H1 (cell line): ENCODE results near the gene GUCY1A2. TPM values are rescaled to one million over a fixed set of nuclear protein-coding genes. Genes with fewer than 3 reads are reported as not detected.

Experiments
- CTCF ChIA-PET: fragments of 300-600 bp; sonication (Branson Sonifier 250); formaldehyde crosslinking; loops from one replicate; lab custom pipeline; 2021; ENCODE audit not compliant: partially characterized antibody; lab: Charles Lee
- POLR2A ChIA-PET: fragments of 300-600 bp; sonication (Branson Sonifier 250); formaldehyde crosslinking; loops from one replicate; lab custom pipeline; 2021; ENCODE audit warnings: inconsistent platforms; ENCODE audit not compliant: partially characterized antibody; lab: Charles Lee
- DNase-seq, 2 experiments: peaks; one replicate each; pipeline versions ENCODE4 v3.0.0 to v3.0.0-alpha.2; 2010 to 2022; ENCODE audit warnings: low spot score in 2 of 2, low read depth in 1 of 2, mixed read lengths in 1 of 2
- FAIRE-seq: peaks from 2 replicates; lab custom pipeline; 2011; peaks lifted over from hg19 to GRCh38; lab: Jason Lieb, UNC
- H2AFZ ChIP-seq: 2 replicates; pipeline ENCODE4 v1.8.1; 2012; ENCODE audit warnings: low read length, inconsistent platforms
- H2AK5ac ChIP-seq: 2 replicates; pipeline ENCODE4 v1.6.1; 2013; ENCODE audit warnings: low read depth, low read length
- H2BK120ac ChIP-seq: replicated peaks from 2 replicates; pipeline ENCODE3; 2013; ENCODE audit warnings: low read depth, low read length, inconsistent platforms
- H2BK12ac ChIP-seq: 2 replicates; pipeline ENCODE4 v1.6.1; 2013; ENCODE audit warnings: low read depth, low read length
- H2BK15ac ChIP-seq: 2 replicates; pipeline ENCODE4 v1.6.1; 2013; ENCODE audit warnings: low read length
- H2BK20ac ChIP-seq: 2 replicates; pipeline ENCODE4 v1.6.1; 2013; ENCODE audit warnings: low read length
- H2BK5ac ChIP-seq: 2 replicates; pipeline ENCODE4 v1.6.1; 2013; ENCODE audit warnings: low read depth, low read length
- H3K14ac ChIP-seq: 2 replicates; pipeline ENCODE4 v1.6.1; 2013; ENCODE audit warnings: inconsistent platforms; ENCODE audit not compliant: insufficient read length
- H3K18ac ChIP-seq: 2 replicates; pipeline ENCODE4 v1.6.1; 2013; ENCODE audit warnings: low read length; ENCODE audit errors: extremely low read depth
- H3K23ac ChIP-seq: 2 replicates; pipeline ENCODE4 v1.6.1; 2013; ENCODE audit warnings: inconsistent platforms; ENCODE audit not compliant: insufficient read length
- H3K23me2 ChIP-seq: 2 replicates; pipeline ENCODE4 v1.6.1; 2013; ENCODE audit warnings: low read depth, low read length
- H3K27ac ChIP-seq: 2 replicates; pipeline ENCODE4 v1.6.1; 2011; ENCODE audit warnings: low read depth, low read length, inconsistent platforms
- H3K27me3 ChIP-seq, 4 experiments: replicated peaks in 1 of 4; 1 replicate in 1 of 4; 2 replicates in 3 of 4; pipeline versions ENCODE4 v1.6.1 to v1.8.1; 2011 to 2013; ENCODE audit warnings: low read length in 3 of 4, mild to moderate bottlenecking in 3 of 4, inconsistent platforms in 2 of 4, mixed read lengths in 2 of 4, moderate library complexity in 1 of 4; ENCODE audit not compliant: control insufficient read depth in 3 of 4, insufficient read depth in 3 of 4; ENCODE audit errors: extremely low read depth in 1 of 4
- H3K36me3 ChIP-seq, 4 experiments: 2 replicates each; pipeline versions ENCODE4 v1.6.1 to v1.8.1; 2011 to 2013; ENCODE audit warnings: mild to moderate bottlenecking in 4 of 4, low read length in 3 of 4, moderate library complexity in 2 of 4, control low read depth in 1 of 4, inconsistent platforms in 1 of 4; ENCODE audit not compliant: insufficient read depth in 4 of 4, control insufficient read depth in 2 of 4
- H3K4ac ChIP-seq: replicated peaks from 2 replicates; pipeline ENCODE3; 2013; ENCODE audit warnings: low read length, low read depth, mixed read lengths, inconsistent platforms; ENCODE audit not compliant: insufficient read length
- H3K4me1 ChIP-seq, 4 experiments: replicated peaks in 1 of 4; 1 replicate in 1 of 4; 2 replicates in 3 of 4; pipeline versions ENCODE4 v1.6.1 to v1.8.1; 2011 to 2013; ENCODE audit warnings: low read length in 3 of 4, inconsistent platforms in 2 of 4, mixed read lengths in 1 of 4; ENCODE audit not compliant: insufficient read depth in 4 of 4, control insufficient read depth in 3 of 4
- H3K4me2 ChIP-seq, 2 experiments: 2 replicates each; pipeline versions ENCODE4 v1.6.1 to v1.8.1; 2011 to 2013; ENCODE audit warnings: low read depth in 2 of 2, low read length in 2 of 2, control low read depth in 1 of 2, inconsistent platforms in 1 of 2, mild to moderate bottlenecking in 1 of 2; ENCODE audit not compliant: insufficient read depth in 1 of 2
- H3K4me3 ChIP-seq, 4 experiments: fragments of 200-600, 300-600 bp in 1 of 4; sonication (generic), shearing (Covaris generic), sonication (Bioruptor Twin) in 1 of 4; 2 replicates each; pipeline versions ENCODE4 v1.5.1 to v1.8.1; 2011 to 2016; ENCODE audit warnings: low read length in 4 of 4, low read depth in 3 of 4, control low read depth in 2 of 4, inconsistent platforms in 2 of 4, mild to moderate bottlenecking in 2 of 4, mixed read lengths in 1 of 4, moderate library complexity in 1 of 4; ENCODE audit not compliant: insufficient read depth in 2 of 4; ENCODE audit errors: extremely low read depth in 1 of 4
- H3K56ac ChIP-seq: replicated peaks from 2 replicates; pipeline ENCODE3; 2013; ENCODE audit warnings: low read depth, mild to moderate bottlenecking, mixed read lengths, low read length, inconsistent platforms; ENCODE audit not compliant: insufficient read length
- H3K79me1 ChIP-seq: 2 replicates; pipeline ENCODE4 v1.6.1; 2013; ENCODE audit warnings: low read depth, low read length, control low read depth
- H3K79me2 ChIP-seq, 2 experiments: 2 replicates each; pipeline versions ENCODE4 v1.6.1 to v1.8.1; 2012 to 2013; ENCODE audit warnings: low read length in 2 of 2, mild to moderate bottlenecking in 2 of 2, inconsistent platforms in 1 of 2; ENCODE audit not compliant: insufficient read depth in 2 of 2, control insufficient read depth in 1 of 2
- H3K9ac ChIP-seq, 4 experiments: replicated peaks in 1 of 4; 1 replicate in 1 of 4; 2 replicates in 3 of 4; pipeline versions ENCODE4 v1.6.1 to v1.8.1; 2011 to 2013; ENCODE audit warnings: low read depth in 3 of 4, low read length in 3 of 4, control low read depth in 2 of 4, mild to moderate bottlenecking in 2 of 4, moderate library complexity in 2 of 4, inconsistent platforms in 1 of 4; ENCODE audit errors: extremely low read depth in 1 of 4
- H3K9me3 ChIP-seq, 2 experiments: 2 replicates each; pipeline versions ENCODE4 v1.6.1 to v1.8.1; 2012 to 2013; ENCODE audit warnings: mild to moderate bottlenecking in 2 of 2, moderate library complexity in 2 of 2, control low read depth in 1 of 2, inconsistent platforms in 1 of 2, low read depth in 1 of 2, low read length in 1 of 2, mixed read lengths in 1 of 2; ENCODE audit not compliant: insufficient read depth in 2 of 2
- H4K20me1 ChIP-seq, 2 experiments: replicated peaks in 1 of 2; 2 replicates each; pipeline versions ENCODE3 to v1.8.1; 2011 to 2013; ENCODE audit warnings: inconsistent platforms in 2 of 2, low read length in 2 of 2, mild to moderate bottlenecking in 1 of 2; ENCODE audit not compliant: insufficient read depth in 2 of 2, control insufficient read depth in 1 of 2
- H4K5ac ChIP-seq: 2 replicates; pipeline ENCODE4 v1.6.1; 2013; ENCODE audit warnings: low read length, low read depth, mixed read lengths, inconsistent platforms; ENCODE audit not compliant: insufficient read length
- H4K8ac ChIP-seq: 2 replicates; pipeline ENCODE4 v1.8.0; 2013; ENCODE audit warnings: mild to moderate bottlenecking, moderate library complexity, low read length, inconsistent platforms; ENCODE audit not compliant: insufficient read depth; ENCODE audit errors: extremely low read depth
- H4K91ac ChIP-seq: replicated peaks from 2 replicates; pipeline ENCODE3; 2013; ENCODE audit warnings: low read length, mixed read lengths, inconsistent platforms; ENCODE audit not compliant: insufficient read length
- KDM4A ChIP-seq: IDR thresholded peaks from one replicate; pipeline ENCODE4 v1.7.1; 2012; ENCODE audit warnings: low read depth, mild to moderate bottlenecking, moderate library complexity, low read length, inconsistent platforms; ENCODE audit not compliant: severe bottlenecking
- RXRA ChIP-seq: IDR thresholded peaks from 2 replicates; pipeline ENCODE4 v1.6.1; 2011; ENCODE audit warnings: low read depth, mild to moderate bottlenecking, low read length, moderate library complexity; ENCODE audit not compliant: insufficient read depth
- polyA plus RNA-seq, 7 experiments: library from polyadenylated mRNA; depleted of rRNA in 3 of 7; stranded (reverse) in 5 of 7; unstranded in 2 of 7; fragments of >200 nt in 5 of 7; fragments of 200-250 nt in 2 of 7; gene quantifications; 1 replicate in 5 of 7; 2 replicates in 1 of 7; 4 replicates in 1 of 7; pipeline versions ENCODE4 v1.2.1 to v1.2.3, GENCODE V29; 2011 to 2013; ENCODE audit warnings: missing spikeins in 2 of 7, mixed read lengths in 2 of 7
- total RNA-seq: library from RNA; stranded (reverse); fragmentation: NEBNext Ultra II Directional; extraction: Animal tissue kit (Norgen Biotek cat#: 25700); gene quantifications from 2 replicates; pipeline ENCODE4 v1.2.1, GENCODE V29; 2021

The GUCY1A2 gene
- total and polyA plus RNA-seq, 2 of the 8 experiments (the other 6 are each of a cell fraction or from before 2014, with no cell fraction given) = 0.11 to 1.9 TPM

DNA sequence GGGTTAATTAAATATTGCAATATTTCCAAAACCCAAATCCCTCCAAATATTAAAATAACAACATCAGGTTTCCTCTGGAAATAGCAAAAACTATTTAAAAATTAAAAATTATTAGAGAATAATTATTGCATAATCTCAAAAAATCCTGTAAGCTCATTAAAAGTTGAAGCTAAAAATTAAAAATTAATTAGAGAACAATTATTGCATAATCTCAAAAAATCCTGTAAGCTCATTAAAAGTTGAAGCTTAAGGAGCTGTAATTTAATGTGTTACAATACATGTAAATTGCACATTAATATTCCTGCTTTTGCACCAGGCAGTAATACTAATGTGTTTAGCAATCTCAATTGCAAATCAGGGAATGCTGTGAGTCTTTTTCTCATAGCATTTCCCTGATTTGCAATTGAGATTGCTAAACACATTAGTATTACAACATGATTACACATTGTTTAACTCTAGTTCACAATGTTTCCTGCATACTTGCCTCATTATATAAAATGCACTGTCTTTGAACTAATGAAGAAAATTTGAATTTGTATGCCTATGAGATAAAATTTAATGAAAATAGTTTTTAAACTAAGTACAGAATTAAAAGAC lies 247.7 kb downstream of the GUCY1A2 start:
- Histone ChIP-seq H3K23me2 (no peaks in the 10 kb centered on the region; the same call in 1 of the 2 replicates), H3K27me3 (no peaks in the 10 kb centered on the region), H2BK12ac (no peak overlapping the region), H3K4me2 (no peak overlapping the region), H3K9me3 (no peaks in the 10 kb centered on the region), H3K23ac (no peak overlapping the region), H2BK120ac (no peak overlapping the region), H2BK20ac (no peak overlapping the region), H3K36me3 (no peaks in the 10 kb centered on the region), H3K4me3 (no peak overlapping the region), H3K27ac (no peak overlapping the region), H4K8ac (no peak overlapping the region), H4K91ac (no peak overlapping the region), H2BK15ac (no peak overlapping the region), H2AFZ (no peak overlapping the region), H3K4me1 (no peaks in the 10 kb centered on the region), H4K20me1 (no peaks in the 10 kb centered on the region), H3K9ac (no peak overlapping the region), H2AK5ac (no peak overlapping the region), H3K56ac (no peak overlapping the region), H3K14ac (no peak overlapping the region), H2BK5ac (no peak overlapping the region), H3K18ac (no peak overlapping the region), H3K79me2 (no peaks in the 10 kb centered on the region), H4K5ac (no peak overlapping the region), H3K79me1 (no peaks in the 10 kb centered on the region), H3K4ac (no peak overlapping the region)
- CTCF ChIA-PET = interaction anchor here (0.6 to 0.7 kb wide), 2 partner anchors 16 to 594 kb away, joined by 3 to 4 read pairs; no protein-coding TSS in a partner anchor
- no peak for FAIRE-seq
- no peak for TF ChIP-seq RXRA
- no peak for TF ChIP-seq KDM4A
- no peak for DNase-seq
- POLR2A ChIA-PET = no interaction called here
